ENCODE measurements around the gene MSX1.

GRCh38 chr4:4849524-4850193 is 9.8 kb upstream of the MSX1 start:
- TF ChIP-seq, protein P1, sequence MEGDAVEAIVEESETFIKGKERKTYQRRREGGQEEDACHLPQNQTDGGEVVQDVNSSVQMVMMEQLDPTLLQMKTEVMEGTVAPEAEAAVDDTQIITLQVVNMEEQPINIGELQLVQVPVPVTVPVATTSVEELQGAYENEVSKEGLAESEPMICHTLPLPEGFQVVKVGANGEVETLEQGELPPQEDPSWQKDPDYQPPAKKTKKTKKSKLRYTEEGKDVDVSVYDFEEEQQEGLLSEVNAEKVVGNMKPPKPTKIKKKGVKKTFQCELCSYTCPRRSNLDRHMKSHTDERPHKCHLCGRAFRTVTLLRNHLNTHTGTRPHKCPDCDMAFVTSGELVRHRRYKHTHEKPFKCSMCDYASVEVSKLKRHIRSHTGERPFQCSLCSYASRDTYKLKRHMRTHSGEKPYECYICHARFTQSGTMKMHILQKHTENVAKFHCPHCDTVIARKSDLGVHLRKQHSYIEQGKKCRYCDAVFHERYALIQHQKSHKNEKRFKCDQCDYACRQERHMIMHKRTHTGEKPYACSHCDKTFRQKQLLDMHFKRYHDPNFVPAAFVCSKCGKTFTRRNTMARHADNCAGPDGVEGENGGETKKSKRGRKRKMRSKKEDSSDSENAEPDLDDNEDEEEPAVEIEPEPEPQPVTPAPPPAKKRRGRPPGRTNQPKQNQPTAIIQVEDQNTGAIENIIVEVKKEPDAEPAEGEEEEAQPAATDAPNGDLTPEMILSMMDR (IDR thresholded peaks at IDR 0.05): no peak
- no peak for TF ChIP-seq POLR2A (IDR thresholded peaks at IDR 0.05)
